CD1c-positive myeloid dendritic cell (primary cell): ENCODE data around the gene SPACA7.

ENCODE experiments used
- DNase-seq: peaks from one replicate; pipeline ENCODE4 v3.0.0-alpha.2; 2016; ENCODE audit errors: extremely low spot score

Gene SPACA7

GRCh38 chr13:112465251-112466131 lies 89.3 kb downstream of the SPACA7 start:
- no peak for DNase-seq

GRCh38 chr13:112466132-112467058 lies 90.2 kb downstream of the SPACA7 start:
- no peak for DNase-seq

- DNase-seq, result no peak
Observed at GRCh38 chr13:112467236-112467635, 91.1 kb downstream of the SPACA7 start.

GRCh38 chr13:112468069-112468468 lies 91.9 kb downstream of the SPACA7 start:
- DNase-seq, result no peak

GRCh38 chr13:112469071-112469745 lies 93.1 kb downstream of the SPACA7 start:
- DNase-seq, result no peak

- no peak for DNase-seq
Observed at GRCh38 chr13:112473818-112474217, 97.7 kb downstream of the SPACA7 start.

GRCh38 chr13:112474869-112475268 lies 98.7 kb downstream of the SPACA7 start:
- no peak for DNase-seq

GRCh38 chr13:112475889-112476288 lies 99.7 kb downstream of the SPACA7 start:
- no peak for DNase-seq

GRCh38 chr13:112477070-112477619 lies 101.0 kb downstream of the SPACA7 start:
- DNase-seq, result no peak

GRCh38 chr13:112479389-112479788 lies 103.2 kb downstream of the SPACA7 start:
- DNase-seq, result no peak

GRCh38 chr13:112481458-112481857 lies 105.3 kb downstream of the SPACA7 start:
- DNase-seq, result no peak

GRCh38 chr13:112483299-112483698 lies 107.1 kb downstream of the SPACA7 start:
- no peak for DNase-seq
